Right lobe of liver (tissue), 4 donors: ENCODE data around the gene UGT1A8.
A peak's percentile ranks its signal among the peaks of the same experiment; 100 is the strongest.

Experiments used
- POLR2A ChIP-seq: fragments of 450-650 bp; IDR thresholded peaks from one replicate; pipeline ENCODE4 v1.6.1; 2017; ENCODE audit warnings: antibody characterized with exemption, mild to moderate bottlenecking
- TF ChIP-seq, protein P1 (sequence below), 4 donors: fragments of 200-600 bp in 3 of 4; fragments of 450-650 bp in 1 of 4; IDR thresholded peaks; one replicate each; pipeline versions ENCODE4 v1.5.1 to v1.8.0; 2016 to 2022; ENCODE audit warnings: antibody characterized with exemption in 4 of 4, mild to moderate bottlenecking in 2 of 4
- donor health status: DM: no; HTN: no; CAD: no.
- donor health status: DM: no; HTN: no; CAD: no.
- donor health status: DM: no; HTN: yes; CAD: no.

DNA sequence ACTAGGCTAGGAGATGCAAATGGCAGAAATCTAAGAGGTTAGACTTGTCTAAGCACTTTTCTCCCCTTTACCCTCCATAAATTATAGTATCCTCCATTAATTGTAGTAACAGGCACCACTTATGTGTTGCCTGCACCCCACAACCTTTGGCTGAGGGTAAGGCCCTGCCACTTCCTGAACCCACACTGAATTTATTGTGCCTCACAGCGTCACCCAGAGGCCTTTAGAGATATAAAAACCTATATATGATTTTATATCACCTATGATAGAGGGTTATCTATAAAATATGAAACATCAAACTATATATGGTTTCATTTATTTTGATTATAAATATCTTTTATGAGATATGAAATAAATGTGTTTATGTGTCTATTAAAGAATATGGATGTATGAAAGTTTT, 56.9 kb downstream of the UGT1A8 start:
- TF ChIP-seq POLR2A, result peak; percentile 15
- TF ChIP-seq, protein P1, sequence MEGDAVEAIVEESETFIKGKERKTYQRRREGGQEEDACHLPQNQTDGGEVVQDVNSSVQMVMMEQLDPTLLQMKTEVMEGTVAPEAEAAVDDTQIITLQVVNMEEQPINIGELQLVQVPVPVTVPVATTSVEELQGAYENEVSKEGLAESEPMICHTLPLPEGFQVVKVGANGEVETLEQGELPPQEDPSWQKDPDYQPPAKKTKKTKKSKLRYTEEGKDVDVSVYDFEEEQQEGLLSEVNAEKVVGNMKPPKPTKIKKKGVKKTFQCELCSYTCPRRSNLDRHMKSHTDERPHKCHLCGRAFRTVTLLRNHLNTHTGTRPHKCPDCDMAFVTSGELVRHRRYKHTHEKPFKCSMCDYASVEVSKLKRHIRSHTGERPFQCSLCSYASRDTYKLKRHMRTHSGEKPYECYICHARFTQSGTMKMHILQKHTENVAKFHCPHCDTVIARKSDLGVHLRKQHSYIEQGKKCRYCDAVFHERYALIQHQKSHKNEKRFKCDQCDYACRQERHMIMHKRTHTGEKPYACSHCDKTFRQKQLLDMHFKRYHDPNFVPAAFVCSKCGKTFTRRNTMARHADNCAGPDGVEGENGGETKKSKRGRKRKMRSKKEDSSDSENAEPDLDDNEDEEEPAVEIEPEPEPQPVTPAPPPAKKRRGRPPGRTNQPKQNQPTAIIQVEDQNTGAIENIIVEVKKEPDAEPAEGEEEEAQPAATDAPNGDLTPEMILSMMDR (IDR thresholded peaks at IDR 0.05), result peak in 3 of 4 donors; percentile 9 to 22 (median 18)
